LNCaP clone FGC (cell line): ENCODE data around the gene NMD3.

ENCODE experiments used
- DNase-seq: peaks from one replicate; pipeline ENCODE4 v3.0.0-alpha.2; 2011; ENCODE audit warnings: low read depth
- H3K4me3 ChIP-seq: 2 replicates; pipeline ENCODE4 v1.5.1; 2011; ENCODE audit warnings: mild to moderate bottlenecking, low read depth, low read length, control low read depth
- TF ChIP-seq, protein P1 (sequence below): IDR thresholded peaks from 2 replicates; pipeline ENCODE4 v1.5.1; 2012; ENCODE audit warnings: mild to moderate bottlenecking; ENCODE audit not compliant: control insufficient read depth, insufficient read depth; ENCODE audit errors: extremely low read depth

The NMD3 gene

DNA sequence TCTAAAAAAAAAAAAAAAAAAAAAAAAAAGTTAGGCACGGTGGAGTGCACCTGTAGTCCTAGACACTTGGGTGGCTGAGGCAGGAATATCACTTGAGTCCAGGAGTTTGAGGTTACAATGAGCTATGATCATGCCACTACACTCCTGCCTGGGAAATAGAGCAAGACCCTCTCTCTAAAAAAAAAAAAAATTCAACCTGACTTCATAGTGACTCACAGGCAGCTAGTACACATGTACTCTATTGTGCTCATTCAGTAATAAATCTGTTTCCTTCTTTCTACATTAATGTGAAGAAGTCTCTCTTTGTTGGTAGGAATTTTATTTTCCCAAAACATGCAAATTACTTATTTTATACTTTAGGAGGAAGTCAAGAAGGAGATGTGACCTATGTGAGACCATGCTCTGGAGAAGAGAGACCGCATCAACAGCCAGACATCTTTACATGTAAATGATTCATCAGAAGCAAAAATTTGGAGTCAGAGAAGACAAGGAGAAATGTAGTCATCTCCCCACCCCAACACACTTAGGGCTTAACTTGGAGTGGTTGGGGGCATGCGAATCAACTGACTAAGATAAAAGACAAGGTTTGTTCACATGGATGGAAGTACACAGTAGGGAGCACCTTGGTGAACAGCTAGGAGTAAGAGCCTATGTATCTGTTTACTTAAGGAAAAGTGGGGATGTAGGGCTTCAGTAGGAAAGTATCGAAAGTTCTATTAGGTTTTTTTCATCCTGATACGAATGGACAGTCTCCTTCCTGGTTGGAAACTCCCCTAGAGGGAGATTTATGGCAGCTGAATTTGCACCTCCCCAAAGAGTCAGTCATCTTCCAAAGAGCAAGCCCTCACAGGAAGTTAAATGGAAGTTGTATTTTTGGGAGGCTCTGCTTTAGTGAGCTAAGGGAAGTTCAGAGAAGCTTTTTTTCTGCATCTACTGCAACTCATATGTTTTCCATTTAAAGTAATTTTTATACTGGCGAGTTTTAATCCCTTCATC is 23.0 kb upstream of the NMD3 start:
- TF ChIP-seq, protein P1, sequence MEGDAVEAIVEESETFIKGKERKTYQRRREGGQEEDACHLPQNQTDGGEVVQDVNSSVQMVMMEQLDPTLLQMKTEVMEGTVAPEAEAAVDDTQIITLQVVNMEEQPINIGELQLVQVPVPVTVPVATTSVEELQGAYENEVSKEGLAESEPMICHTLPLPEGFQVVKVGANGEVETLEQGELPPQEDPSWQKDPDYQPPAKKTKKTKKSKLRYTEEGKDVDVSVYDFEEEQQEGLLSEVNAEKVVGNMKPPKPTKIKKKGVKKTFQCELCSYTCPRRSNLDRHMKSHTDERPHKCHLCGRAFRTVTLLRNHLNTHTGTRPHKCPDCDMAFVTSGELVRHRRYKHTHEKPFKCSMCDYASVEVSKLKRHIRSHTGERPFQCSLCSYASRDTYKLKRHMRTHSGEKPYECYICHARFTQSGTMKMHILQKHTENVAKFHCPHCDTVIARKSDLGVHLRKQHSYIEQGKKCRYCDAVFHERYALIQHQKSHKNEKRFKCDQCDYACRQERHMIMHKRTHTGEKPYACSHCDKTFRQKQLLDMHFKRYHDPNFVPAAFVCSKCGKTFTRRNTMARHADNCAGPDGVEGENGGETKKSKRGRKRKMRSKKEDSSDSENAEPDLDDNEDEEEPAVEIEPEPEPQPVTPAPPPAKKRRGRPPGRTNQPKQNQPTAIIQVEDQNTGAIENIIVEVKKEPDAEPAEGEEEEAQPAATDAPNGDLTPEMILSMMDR, result no peak
- no peak overlapping the region for H3K4me3 ChIP-seq
- DNase-seq, result no peak

DNA sequence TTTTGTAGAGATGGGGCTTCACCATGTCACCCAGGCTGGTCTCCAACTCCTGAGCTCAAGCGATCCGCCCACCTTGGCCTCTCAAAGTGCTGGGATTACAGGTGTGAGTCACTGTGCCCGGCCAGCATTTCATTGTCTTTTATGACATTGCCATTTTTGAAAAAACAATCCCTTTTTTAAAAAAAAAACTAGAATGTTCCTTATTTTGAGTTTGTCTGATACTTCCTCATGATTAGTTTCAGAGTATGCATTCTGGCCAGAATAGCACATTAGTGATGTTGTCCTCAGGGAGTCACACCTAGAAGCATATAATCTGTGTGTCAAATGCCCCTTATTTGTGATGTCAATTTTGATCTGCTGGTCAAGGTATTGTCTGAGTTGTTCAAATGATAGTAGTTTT is 21.2 kb upstream of the NMD3 start:
- TF ChIP-seq, protein P1, result no peak
- DNase-seq, result no peak
- H3K4me3 ChIP-seq, result no peak overlapping the region

DNA sequence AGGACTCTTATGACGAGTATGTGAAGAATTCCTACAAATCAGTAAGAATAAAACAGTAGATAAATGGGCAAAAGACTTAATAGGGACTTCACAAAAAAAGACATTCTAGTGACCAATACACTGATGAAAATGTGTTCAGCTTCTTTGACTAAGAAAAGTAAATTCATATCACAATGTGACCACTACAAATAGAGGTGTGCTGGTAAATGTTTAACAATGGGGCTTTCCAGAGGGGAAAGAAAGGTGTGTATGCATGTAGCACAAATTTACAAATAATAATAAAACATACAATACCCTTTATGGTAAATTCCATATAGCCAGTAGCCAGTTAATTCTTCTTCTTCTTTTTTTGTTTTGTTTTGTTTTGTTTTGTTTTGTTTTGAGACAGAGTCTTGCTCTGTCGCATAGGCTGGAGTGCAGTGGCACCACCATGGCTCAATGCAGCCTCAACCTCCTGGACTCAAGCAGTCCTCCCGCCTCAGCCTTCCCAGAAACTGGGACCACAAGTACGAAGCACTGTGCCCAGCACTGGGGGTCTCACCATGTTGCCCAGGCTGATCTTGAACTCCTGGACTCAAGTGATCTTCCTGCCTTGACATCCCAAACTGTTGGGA is 17.5 kb upstream of the NMD3 start:
- TF ChIP-seq, protein P1, result no peak
- DNase-seq, result no peak

DNA sequence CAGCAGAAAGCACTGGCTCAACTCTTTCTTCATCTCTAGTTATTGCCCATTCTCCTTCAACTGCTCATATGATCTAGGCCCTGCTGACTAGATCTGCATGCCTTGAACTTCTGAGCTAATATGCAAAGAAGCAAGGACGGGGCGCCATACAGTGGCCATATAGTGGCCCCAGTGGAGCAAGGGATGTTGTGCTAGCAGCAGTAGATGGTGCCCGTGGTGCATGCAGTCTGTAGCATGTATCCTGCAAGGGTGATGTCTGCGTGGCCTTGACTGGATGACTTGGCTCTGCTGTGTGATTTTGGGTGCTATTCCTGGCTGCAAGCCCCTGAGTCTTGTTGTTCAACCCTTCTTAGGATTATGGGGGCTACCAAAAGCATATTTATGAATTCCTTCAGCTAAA is 12.2 kb upstream of the NMD3 start:
- TF ChIP-seq, protein P1, result no peak
- no peak for DNase-seq
- H3K4me3 ChIP-seq, result no peak overlapping the region

More for the DNA sequence above, 17.5 kb upstream of the NMD3 start:
- no peak overlapping the region for H3K4me3 ChIP-seq

DNA sequence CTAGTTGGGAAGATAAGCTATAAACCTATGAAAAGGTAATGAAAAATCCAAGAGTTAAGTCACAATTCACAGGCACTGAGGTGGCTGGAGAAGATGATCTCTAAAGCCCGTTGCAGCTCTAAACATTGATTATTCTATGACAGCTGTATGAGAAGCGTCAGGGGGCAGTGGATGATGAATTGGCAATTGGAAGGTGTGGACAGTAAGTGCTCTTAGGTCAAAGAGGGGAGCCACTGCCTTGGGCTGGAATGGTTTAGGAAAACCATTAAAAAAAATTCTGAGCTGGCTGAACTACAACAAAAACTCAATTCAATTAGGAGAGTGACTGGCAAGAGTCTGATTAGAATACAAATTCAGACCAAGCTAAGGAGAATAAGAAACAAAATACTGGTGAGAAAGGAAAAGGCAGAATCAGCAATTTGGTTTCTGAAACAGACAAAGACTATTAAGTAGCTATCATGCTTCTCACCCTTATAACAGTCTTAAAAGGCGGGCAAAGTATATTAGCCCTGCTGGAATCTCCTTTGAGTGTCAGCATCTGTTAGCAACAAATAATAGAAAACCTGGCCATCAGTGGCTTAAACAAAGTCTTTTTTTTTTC is 8.8 kb upstream of the NMD3 start:
- TF ChIP-seq, protein P1, result no peak
- DNase-seq, result no peak
- no peak overlapping the region for H3K4me3 ChIP-seq

DNA sequence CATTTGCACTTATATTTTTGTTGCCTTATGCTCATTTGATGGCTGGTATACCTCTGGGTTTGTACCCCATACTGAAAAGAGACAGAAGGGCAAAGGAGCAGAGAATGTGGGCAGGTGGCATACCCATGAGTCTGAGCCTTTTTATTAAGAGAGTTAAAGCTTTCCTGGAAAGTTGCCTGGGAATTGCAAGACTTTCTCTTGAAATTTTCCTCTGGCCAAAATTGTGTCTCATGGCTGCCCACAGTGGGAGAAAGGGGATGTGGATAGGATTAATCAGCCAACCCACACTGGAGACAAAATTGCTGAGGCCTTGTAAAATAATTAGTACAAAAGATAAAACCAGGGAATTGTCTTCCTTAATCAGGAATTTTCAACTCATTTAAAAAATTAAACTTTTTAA is 8.2 kb upstream of the NMD3 start:
- DNase-seq, result no peak
- TF ChIP-seq, protein P1, result no peak
- no peak overlapping the region for H3K4me3 ChIP-seq
